Measurements from ENCODE around the gene SPOUT1. TPM values are rescaled to one million over a fixed set of nuclear protein-coding genes. Genes with fewer than 3 reads are reported as not detected.

The SPOUT1 gene
- total and polyA plus RNA-seq, 10 of the 15 experiments (the other 5 are each of a cell fraction or from before 2014, with no cell fraction given): 5.7 to 95.0 (median 40.6) TPM

- TF ChIP-seq RAD51 (IDR thresholded peaks at IDR 0.05) (no peak), SMAD1 (IDR thresholded peaks at IDR 0.05; ENCODE audit: low read depth, partially characterized antibody) (no peak), ZBTB4 (CRISPR knock-in tag; IDR thresholded peaks at IDR 0.05) (no peak), JUNB (IDR thresholded peaks at IDR 0.05) (no peak), NFYB (IDR thresholded peaks at IDR 0.05; ENCODE audit: insufficient read depth, low read depth, low read length) (no peak), ZBTB11 (CRISPR knock-in tag; IDR thresholded peaks at IDR 0.05) (no peak), TAF1 (IDR thresholded peaks at IDR 0.05; ENCODE audit: borderline replicate concordance, low read depth, low read length) (no peak), PAX5 (IDR thresholded peaks at IDR 0.05; ENCODE audit: borderline replicate concordance, low read depth, low read length) (no peak), ZNF384 (IDR thresholded peaks at IDR 0.05; ENCODE audit: borderline replicate concordance, low read depth, low read length) (no peak)
- Histone ChIP-seq H3K27ac (ENCODE audit: control insufficient read depth, insufficient read depth) (no peak overlapping the region), H3K4me2 (ENCODE audit: control insufficient read depth, insufficient read depth) (no peak overlapping the region), H4K20me1 (ENCODE audit: control insufficient read depth, insufficient read depth) (no peaks in the 10 kb centered on the region), H3K79me2 (ENCODE audit: control insufficient read depth, insufficient read depth, low read length) (no peaks in the 10 kb centered on the region), H3K9me3 (replicated peaks; ENCODE audit: control insufficient read depth, insufficient read depth, low read length) (no peaks in the 10 kb centered on the region), H3K9ac (ENCODE audit: control insufficient read depth, insufficient read depth, low read length) (no peak overlapping the region), H3K4me3 (no peak overlapping the region), H2AFZ (ENCODE audit: control insufficient read depth, low read depth, low read length) (no peak overlapping the region), H3K27me3 (replicated peaks in 1 of 2; ENCODE audit: control insufficient read depth in 2 of 2, insufficient read depth in 2 of 2, low read length in 1 of 2) (no peaks in the 10 kb centered on the region), H3K36me3 (ENCODE audit: control insufficient read depth in 2 of 2, insufficient read depth in 2 of 2, low read length in 1 of 2) (peaks cover 19 to 29% of the 10 kb centered on the region in 2 experiments; a peak in 3 of 4 replicates), H3K4me1 (ENCODE audit: control insufficient read depth, insufficient read depth, low read length) (no peaks in the 10 kb centered on the region)
- ChIA-PET RAD21 (ENCODE audit: unreplicated experiment) (no interaction called here), SMC1A (ENCODE audit: uncharacterized antibody, unreplicated experiment) (no interaction called here), POLR2A (no interaction called here), CTCF (interaction anchor here (2.6 kb wide), 1 partner anchor 16 kb away, joined by 6 read pairs; the partner anchor contains the start of gene ENDOG)
- WGBS (ENCODE audit: insufficient coverage, insufficient replicate concordance, low lambda C conversion rate, missing lambda C conversion rate): 85% methylated on average over 4 of the region's 4 CpGs
- ATAC-seq (no peak), DNase-seq (ENCODE audit: low read depth, low spot score) (no peak), FAIRE-seq (no peak)
- no TSS peak for BruUV-seq (replicated peaks)
- intact Hi-C loops (cut with micrococcal nuclease; ENCODE audit: unreplicated experiment) (no loop called here), in situ Hi-C loops (cut with MboI) (no loop called here)
Observed at GRCh38 chr9:128802482-128802881, 27.1 kb downstream of the SPOUT1 start.

All from GM12878 (cell line).